SH-SY5Y (cell line): Measurements from ENCODE around the gene DEDD2.

Experiments used
- GATA2 ChIP-seq: IDR thresholded peaks from 2 replicates; pipeline ENCODE4 v1.6.1; 2011; ENCODE audit warnings: mild to moderate bottlenecking, low read depth, low read length
- GATA3 ChIP-seq: IDR thresholded peaks from 2 replicates; pipeline ENCODE4 v1.6.1; 2011; ENCODE audit warnings: low read depth, mild to moderate bottlenecking, low read length, moderate library complexity

DNA sequence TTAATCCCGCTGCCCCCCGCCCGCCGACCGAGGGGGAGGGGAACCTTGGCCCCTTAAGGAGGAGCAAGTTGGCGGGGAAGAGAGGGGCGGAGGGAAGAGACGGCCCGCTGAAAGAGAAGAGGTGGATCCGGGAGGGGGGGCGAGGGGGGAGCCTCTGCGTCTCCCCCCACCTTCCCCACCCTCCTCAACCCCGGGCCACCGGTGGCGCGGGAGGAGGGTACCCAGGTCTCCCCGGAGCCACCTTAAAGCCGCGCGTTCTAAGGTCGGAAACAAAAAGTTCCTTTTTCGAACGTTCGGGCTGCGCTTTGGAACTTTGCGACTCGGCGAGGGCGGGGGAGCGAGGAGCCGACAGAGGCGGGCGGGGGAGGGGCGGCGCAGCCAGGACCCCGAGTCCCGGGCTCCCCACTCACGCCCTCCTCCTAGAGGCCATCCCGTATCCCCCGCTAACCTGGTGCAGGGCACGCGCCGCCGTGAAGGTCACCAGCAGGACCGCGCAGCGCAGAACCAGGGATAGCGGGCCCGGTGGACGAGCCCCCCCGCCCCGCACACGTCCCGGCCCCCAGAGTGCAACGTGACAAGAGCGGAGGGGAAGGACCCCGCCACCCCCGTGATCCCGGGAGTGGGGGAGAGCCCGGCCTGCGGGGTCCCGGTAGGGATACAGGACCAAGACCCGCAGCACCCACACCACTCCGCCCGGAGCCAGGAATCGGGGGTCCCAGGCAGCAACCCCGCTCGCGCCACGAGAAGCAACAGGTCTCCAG lies 36.8 kb upstream of the DEDD2 start:
- TF ChIP-seq GATA2 (no peak), GATA3 (no peak)
